Amniotic epithelial cell (primary cell): ENCODE measurements around the gene AKAP13.
"Not testable (repeated sequence)": the region's sequence is repeated elsewhere in the genome, so short reads cannot be mapped to it uniquely, and the experiment has no call there.

Experiments
- DNase-seq: peaks from one replicate; pipeline ENCODE4 v3.0.0-alpha.2; 2010; ENCODE audit warnings: low read depth

AKAP13 gene

DNA sequence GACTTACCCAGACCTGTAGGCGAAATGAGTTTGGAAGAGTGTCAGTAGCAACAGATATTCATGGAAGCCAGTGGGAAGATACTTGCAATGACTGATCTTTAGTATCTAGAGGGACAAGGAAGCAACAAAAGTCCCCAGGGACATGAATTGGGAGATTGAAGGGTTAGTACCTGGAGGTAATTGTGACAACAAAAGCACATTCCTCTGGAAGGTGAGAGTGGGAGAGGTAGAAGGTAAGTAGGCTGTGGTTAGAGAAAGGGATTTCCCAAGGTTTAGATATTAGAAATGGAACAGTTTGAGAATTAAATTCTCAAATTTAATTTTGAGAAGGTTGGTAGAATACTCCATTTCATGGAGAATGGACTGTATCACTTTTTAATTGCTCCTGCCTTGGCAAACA is 191.4 kb downstream of the AKAP13 start:
- no peak for DNase-seq

DNA sequence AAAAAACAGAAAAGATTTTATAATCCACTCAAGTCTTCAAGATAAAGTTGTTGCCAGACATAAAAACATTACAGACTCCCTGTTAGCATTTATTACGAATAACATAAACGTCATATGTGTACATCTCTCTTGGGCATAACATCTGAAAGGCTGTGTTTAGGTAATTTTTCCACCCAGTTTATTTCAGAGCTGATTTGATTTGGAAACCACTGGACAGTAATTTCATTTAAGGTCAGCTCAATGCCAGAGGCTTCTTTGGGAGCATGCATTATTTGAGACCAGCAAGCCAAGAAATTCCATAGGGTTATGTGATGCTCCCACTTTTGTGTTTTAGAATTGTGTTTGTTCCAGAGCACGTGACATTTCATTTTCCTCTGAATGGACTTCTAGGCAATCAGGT is 196.0 kb downstream of the AKAP13 start:
- no peak for DNase-seq

DNA sequence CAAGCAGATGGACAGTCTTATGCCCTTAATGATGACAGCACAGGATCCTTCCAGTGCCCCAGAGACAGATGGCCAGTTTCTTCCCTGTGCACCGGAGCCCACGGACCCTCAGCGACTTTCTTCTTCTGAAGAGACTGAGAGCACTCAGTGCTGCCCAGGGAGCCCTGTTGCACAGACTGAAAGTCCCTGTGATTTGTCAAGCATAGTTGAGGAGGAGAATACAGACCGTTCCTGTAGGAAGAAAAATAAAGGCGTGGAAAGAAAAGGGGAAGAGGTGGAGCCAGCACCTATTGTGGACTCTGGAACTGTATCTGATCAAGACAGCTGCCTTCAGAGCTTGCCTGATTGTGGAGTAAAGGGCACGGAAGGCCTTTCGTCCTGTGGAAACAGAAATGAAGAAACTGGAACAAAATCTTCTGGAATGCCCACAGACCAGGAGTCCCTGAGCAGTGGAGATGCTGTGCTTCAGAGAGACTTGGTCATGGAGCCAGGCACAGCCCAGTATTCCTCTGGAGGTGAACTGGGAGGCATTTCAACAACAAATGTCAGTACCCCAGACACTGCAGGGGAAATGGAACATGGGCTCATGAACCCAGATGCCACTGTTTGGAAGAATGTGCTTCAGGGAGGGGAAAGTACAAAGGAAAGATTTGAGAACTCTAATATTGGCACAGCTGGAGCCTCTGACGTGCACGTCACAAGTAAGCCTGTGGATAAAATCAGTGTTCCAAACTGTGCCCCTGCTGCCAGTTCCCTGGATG is 198.7 kb downstream of the AKAP13 start:
- no peak for DNase-seq

DNA sequence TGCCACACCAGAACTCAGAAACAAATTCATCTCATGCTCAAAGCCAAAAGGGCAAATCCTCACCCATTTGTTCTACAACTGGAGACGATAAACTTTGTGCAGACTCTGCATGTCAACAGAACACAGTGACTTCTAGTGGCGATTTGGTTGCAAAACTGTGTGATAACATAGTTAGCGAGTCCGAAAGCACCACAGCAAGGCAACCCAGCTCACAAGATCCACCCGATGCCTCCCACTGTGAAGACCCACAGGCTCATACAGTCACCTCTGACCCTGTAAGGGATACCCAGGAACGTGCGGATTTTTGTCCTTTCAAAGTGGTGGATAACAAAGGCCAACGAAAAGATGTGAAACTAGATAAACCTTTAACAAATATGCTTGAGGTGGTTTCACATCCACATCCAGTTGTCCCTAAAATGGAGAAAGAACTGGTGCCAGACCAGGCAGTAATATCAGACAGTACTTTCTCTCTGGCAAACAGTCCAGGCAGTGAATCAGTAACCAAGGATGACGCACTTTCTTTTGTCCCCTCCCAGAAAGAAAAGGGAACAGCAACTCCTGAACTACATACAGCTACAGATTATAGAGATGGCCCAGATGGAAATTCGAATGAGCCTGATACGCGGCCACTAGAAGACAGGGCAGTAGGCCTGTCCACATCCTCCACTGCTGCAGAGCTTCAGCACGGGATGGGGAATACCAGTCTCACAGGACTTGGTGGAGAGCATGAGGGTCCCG is 199.7 kb downstream of the AKAP13 start:
- peak; percentile 56 for DNase-seq

DNA sequence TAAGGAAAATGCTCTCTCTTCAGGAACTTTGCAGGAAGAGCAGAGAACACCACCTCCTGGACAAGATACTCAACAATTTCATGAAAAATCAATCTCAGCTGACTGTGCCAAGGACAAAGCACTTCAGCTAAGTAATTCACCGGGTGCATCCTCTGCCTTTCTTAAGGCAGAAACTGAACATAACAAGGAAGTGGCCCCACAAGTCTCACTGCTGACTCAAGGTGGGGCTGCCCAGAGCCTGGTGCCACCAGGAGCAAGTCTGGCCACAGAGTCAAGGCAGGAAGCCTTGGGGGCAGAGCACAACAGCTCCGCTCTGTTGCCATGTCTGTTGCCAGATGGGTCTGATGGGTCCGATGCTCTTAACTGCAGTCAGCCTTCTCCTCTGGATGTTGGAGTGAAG is 200.5 kb downstream of the AKAP13 start:
- peak; percentile 69 for DNase-seq

DNA sequence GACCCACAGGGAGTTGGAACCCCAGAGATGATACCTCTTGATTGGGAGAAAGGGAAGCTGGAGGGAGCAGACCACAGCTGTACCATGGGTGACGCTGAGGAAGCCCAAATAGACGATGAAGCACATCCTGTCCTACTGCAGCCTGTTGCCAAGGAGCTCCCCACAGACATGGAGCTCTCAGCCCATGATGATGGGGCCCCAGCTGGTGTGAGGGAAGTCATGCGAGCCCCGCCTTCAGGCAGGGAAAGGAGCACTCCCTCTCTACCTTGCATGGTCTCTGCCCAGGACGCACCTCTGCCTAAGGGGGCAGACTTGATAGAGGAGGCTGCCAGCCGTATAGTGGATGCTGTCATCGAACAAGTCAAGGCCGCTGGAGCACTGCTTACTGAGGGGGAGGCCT is 201.1 kb downstream of the AKAP13 start:
- no peak for DNase-seq

DNA sequence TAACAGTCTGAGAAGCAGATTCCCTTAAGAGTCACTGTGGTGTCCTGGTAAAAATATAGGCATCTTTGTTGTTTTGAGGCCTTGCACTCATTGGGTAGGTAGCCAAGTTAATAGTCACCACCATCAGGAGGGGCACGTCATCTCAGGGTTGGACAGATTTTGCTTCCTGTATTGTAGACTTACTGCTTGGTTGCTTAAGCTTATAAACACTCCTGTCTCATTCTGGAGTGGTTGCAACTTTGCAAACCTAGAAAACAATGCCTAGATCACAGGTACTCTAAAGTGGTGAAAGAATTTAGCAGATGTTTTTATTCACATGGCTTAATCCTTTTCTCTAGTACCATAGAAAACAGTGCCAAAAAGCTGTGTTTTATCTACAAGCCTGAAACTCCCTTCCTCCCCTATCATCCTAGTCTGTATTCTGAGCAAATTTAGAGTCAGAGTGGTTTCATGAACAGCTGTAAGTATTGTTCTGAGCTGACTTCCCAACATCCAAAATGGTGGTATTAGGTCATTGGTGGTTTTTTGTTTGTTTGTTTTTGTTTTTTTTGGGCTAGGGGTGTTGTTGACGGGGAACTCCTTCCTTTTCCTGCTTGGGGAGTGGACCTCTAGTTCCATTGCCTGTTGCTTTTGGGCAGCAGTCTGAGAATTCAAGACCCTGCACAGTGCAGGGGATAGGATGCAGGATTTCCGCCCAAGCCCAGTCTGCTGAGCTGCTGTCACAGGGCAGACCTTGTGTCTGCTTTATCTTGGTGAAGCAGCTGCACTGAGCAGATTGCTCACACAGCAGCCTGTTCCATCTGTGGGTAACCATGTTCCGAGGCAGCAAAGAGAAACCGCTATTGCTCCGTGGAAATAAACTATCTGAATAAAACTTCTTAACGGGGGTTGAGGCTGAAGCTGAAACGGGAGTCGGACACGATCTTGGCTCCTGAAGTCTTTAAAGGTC is 202.0 kb downstream of the AKAP13 start:
- peak; percentile 73 for DNase-seq

DNA sequence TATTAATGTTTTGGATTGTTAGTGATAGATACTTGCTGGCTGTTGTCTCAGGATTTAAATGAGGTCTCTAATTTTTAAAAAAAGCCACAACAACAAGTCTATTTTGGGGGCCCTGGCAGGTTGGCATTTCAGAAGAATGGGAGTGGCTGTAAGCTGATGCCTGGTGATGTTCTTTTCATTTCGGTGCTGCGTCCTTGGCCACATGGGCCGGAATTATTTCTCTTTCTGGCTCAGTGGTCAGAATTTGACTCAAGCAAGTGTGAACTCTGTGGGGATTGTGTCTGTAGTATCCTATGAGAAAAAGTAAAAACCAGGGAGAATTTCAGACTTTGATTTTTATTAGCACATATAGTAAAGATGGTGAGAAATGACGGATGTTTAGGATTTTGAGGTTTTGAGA is 203.0 kb downstream of the AKAP13 start:
- no peak for DNase-seq

DNA sequence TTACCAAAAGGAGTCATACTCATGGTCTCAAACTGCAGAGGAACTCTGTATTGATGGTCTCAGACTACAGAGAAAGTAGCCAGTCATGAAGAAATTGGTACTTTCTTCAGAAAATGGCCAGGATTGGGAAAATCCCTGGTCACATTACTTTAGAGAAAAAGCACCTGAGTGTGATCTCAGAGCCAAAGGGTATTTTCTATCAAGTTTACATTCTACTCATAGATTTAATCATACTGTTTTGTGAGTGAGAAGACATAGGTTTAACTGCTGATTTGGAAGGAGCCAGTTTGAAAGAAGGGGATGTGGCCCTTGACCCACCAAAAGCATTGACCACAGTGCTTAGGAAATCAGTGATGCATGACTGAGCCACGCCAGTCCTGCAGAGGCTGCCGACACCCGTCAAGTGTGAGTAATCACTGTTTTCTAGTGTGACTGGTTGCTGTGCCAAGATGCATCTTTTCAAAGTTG is 203.6 kb downstream of the AKAP13 start:
- DNase-seq = peak; percentile 81

DNA sequence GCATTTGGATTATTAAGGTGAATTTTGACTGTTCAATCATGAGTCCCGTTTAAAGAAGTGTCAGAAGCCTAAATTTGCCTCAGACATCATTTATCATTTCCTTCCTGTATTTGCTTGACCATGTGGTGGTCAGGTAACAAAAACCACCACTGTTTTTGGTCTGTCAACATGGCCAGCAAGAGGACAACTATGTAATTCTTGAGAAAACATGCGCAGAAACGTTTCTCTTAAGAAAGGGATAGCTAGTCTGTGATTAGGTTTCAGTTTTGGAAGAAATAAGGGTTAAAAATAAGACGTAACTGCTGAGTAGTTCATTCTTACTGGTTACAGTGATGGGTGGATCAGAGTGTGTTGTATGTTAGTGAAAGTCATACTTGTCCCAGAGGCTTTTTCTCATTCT is 204.5 kb downstream of the AKAP13 start:
- no peak for DNase-seq

DNA sequence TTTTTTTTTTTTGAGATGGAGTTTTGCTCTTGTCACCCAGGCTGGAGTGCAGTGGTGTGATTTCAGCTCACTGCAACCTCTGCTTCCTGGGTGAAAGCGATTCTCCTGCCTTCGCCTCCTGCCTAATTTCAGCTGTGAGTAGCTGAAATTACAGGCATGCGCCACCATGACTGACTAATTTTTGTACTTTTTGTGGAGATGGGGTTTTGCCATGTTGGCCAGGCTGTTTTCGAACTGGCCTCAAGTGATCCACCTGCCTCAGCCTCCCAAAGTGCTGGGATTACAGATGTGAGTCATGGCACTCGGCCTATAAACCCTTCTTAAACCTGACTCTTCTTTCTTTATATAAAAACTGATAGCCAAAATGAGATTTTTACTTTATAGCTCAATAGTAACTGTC is 205.8 kb downstream of the AKAP13 start:
- DNase-seq = not testable (repeated sequence)

DNA sequence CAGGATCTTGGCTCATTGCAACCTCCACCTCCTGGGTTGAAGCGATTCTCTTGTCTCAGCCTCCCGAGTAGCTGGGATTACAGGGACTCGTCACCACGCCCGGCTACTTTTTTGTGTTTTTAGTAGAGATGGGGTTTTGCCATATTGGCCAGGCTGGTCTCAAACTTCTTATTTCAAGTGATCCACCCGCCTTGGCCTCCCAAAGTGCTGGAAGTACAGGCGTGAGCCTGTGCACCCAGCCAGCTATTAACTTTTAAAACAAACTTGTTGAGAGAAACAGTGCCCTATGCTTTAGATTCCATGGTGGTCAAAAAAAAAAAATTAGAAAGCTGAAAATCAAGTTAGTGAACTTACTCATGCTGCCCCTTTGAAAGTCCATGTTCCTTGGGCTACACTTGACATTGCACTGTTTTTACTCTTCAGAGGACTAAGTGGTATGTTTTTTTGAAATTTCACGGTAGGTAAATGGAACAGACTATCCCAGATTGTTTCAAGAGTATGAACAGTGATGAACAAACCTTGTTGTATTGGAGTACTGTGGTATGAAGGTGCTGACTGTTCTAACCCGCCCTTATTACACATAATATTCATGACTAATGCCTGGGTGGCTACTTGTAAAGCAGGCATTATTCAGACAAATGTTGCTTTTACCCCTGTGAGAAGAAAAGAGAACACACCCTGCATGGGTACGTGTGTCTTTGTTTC is 207.5 kb downstream of the AKAP13 start:
- DNase-seq = peak; percentile 88

DNA sequence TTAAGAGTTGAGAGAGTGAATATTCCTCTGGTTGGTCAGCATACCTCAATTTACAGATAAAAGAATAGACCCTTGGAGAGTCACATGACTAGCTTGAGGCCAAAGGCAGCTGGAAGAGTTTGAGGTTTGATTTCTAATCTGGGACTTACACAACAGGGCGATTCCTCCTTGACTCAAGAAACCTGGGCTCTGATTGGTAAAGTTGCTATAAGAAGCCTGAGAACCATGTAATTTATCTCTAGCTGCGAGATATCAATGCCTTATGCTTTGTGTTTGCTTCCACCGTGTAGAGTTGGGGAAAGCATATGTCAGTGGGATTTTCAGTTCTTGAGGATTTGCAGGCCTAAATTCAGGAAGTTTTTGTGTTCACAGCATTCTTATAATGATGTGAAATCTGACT is 208.3 kb downstream of the AKAP13 start:
- DNase-seq = peak; percentile 99

DNA sequence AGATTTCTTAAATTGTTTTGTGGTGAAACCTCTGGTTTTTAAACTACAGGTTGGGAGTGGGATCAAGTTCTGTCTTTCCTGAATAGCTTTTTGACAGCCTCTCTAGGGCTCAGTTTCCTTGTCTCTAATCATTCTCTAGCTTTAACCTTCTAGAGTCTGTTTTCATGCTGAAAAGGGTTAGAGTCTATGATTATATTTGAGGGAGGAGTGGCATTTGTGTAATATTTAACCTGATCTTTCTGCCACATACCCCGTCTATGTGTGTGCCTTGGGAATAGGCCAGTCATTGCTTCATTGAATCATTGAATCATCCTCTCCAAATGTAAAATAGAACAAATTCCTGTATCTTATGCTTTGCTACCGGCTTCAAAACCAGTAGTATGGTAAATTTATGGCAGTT is 209.4 kb downstream of the AKAP13 start:
- peak; percentile 74 for DNase-seq

DNA sequence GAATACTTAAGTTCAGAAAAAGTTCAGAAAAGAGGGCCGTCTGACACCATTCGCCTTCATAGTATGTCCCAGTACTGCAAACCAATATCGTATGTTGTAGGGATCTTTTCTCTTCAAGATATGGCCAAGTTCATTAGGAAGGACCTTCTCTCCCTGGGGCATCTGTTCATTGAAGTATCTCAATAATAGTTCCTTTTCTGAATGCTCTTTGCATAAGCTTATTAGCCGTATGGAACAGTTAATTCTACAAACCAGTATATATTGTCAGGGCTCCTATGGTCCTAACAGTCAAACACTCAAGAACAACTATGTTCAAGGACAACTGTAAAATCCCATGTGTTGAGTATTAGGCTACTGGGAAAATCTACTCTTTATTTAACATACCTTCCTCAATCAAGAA is 211.2 kb downstream of the AKAP13 start:
- no peak for DNase-seq

DNA sequence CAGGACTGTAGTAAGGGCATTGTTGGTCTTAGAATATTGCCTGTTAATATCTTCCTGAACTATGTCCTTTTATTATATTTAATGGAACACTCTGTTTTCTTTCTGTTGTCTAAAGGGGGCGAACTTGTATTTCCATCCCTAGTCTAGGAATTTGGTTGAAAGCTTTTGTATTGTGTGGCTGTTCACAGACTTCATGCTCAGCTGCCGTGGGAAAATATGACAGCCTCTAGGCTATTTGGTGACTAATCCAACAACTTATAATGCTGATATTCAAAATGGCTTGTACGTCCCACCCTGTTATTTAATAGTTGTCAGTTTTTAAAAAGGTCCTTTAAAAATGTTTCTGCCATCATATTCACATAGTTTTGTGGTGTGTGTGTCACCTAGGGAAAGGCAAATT is 211.7 kb downstream of the AKAP13 start:
- peak; percentile 75 for DNase-seq

DNA sequence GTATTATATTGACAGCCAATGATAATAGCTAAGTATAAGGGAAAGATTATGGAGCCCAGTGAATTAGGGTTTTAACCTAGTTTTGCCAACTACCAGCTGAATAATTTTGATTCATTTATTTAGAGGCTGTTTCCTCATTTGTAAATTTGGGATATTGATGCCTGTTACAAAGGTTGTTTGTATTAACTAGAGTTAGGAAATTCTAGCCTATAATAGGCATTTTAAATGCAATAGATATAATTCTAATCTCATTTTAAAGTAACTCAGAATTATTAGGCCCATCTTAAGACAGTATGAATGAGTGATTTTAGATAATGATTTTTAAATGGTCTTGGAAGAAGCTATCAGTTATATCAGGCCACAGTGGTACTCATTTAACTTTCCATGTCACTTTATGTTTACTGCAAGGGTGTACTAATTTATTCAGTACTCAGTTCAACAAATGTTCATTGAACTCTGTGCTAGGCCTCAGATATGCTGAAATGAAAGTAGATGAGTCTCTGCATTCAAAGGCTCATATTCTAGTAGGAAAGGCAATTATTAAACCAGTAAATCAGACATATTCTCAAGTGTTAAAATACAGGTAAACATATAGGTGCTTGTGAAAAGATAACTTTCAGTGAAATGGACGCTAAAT is 213.5 kb downstream of the AKAP13 start:
- no peak for DNase-seq

DNA sequence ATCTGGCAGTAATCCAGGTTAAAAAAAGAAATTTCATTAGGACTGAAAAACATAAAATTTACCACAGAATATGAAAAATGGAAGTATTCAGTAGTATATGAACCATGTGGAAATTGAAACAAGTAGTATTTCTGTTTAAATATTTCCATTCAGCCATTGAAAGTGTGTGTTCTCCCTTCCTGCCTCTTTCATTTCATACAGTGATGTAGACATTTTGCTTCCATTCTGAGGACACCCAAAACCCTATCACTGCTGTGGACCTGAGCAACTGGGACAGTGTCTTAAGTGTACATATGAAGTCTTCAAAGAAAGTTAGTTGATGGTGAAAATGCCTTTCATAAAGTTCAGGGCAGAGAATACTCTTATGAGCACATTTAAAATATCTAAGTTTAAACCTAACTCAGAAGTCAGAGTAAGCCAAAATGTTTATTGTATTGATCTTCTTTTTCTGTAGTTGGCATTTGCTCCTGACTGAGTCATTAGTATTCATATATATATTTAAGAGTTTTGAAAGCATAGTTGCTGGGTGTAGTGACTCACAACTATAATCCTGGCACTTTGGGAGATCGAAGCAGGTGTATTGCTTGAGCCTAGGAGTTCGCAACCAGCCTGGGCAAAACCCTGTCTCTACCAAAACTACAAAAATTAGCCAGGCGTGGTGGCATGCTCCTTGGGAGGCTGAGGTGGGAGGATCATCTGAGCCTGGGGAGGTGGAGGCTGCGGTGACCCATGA is 215.6 kb downstream of the AKAP13 start:
- DNase-seq = no peak

DNA sequence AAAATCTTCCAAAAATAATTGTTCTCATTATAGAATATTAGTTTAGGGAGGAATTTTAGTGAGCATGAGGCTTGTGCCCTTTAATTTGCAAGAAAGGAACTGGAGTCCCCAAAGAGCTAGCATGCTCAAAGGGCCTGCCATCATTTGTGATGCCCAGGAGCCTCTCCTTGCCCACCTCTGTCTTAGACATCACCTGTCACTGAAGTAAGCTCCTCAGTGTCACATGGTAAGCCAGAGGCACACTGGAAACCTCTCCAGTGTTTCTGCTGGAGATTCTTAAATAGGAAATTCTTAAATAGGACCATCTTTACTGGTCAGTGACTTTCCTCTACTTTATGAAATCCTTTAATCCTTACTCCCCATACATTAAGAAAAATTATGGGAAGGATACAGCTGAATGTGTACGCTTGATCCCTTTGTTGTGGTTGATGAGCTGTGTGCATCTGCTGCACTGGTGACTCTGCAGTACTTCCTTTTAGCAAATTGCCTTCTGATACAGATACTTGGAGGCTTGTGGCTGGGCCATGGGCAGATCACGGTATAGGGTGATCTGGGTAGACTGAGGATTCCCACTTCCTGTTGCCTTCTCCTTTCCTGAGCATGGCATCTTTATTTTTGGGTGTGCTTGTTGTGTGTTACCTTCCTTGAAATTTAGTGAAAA is 216.9 kb downstream of the AKAP13 start:
- DNase-seq = no peak

DNA sequence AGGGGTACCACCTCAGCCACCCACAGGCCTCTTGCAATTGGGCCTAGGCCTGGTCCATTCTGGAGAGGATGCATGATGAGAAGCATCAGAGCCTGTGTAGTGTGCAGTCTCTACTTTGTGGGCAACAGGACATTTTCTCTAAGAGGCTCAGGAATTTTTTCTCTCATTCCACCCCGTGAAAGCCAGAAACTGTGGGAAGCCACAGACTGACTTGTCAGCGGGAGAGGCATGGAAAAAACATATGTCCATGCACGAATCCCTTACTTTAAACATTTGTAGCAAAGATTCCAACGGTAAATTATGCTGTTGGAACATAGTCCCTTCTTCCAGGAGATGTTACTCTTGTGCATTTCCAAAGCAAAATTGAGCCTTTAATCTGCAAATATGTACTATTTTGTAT is 217.8 kb downstream of the AKAP13 start:
- DNase-seq = peak; percentile 54
